VCaP (cell line): ENCODE measurements around the gene GMDS.

Experiments used
- H3K27ac ChIP-seq: fragments of 450-650 bp; 2 replicates; pipeline ENCODE4 v1.5.1; 2017
- CTCF ChIP-seq: fragments of 450-650 bp; conservative IDR thresholded peaks from 2 replicates; pipeline ENCODE4 v1.5.1; 2017; ENCODE audit warnings: mild to moderate bottlenecking, moderate library complexity

GMDS gene

GRCh38 chr6:2237001-2237400 lies 8.4 kb downstream of the GMDS start:
- peak overlapping the region; percentile 90 for H3K27ac ChIP-seq
- no peak for TF ChIP-seq CTCF

- TF ChIP-seq CTCF: no peak
Observed at GRCh38 chr6:2235777-2236495, 9.5 kb downstream of the GMDS start.

GRCh38 chr6:2232445-2232844 lies 13.0 kb downstream of the GMDS start:
- no peak for TF ChIP-seq CTCF

More at GRCh38 chr6:2235777-2236495, 9.5 kb downstream of the GMDS start:
- H3K27ac ChIP-seq: peak overlapping the region; percentile 90

GRCh38 chr6:2231438-2231837 lies 14.0 kb downstream of the GMDS start:
- no peak for TF ChIP-seq CTCF
- H3K27ac ChIP-seq: no peak overlapping the region

More at GRCh38 chr6:2232445-2232844, 13.0 kb downstream of the GMDS start:
- H3K27ac ChIP-seq: no peak overlapping the region

GRCh38 chr6:2230659-2231277 lies 14.6 kb downstream of the GMDS start:
- H3K27ac ChIP-seq: no peak overlapping the region
- no peak for TF ChIP-seq CTCF

- H3K27ac ChIP-seq: no peak overlapping the region
- TF ChIP-seq CTCF: no peak
Observed at GRCh38 chr6:2229742-2230141, 15.7 kb downstream of the GMDS start.

- no peak overlapping the region for H3K27ac ChIP-seq
- no peak for TF ChIP-seq CTCF
Observed at GRCh38 chr6:2229039-2229438, 16.4 kb downstream of the GMDS start.
